ENCODE data around the gene GNAI3.

The GNAI3 gene

DNA sequence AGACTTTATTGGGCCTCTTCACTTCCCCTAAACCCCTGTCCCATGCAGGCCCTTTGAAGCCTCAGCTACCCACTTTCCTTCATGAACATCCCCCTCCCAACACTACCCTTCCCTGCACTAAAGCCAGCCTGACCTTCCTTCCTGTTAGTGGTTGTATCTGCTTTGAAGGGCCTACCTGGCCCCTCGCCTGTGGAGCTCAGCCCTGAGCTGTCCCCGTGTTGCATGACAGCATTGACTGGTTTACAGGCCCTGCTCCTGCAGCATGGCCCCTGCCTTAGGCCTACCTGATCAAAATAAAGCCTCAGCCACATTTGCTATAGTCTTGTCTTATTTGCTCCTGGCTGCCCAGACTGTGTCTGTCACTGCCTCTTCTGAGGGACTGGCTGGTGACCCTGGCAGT, 113.0 kb downstream of the GNAI3 start:
- DNase-seq (ENCODE audit: low spot score) = no peak

- DNase-seq (ENCODE audit: low spot score) = no peak
Measured at GRCh38 chr1:109664671-109665070, 116.3 kb downstream of the GNAI3 start.

DNA sequence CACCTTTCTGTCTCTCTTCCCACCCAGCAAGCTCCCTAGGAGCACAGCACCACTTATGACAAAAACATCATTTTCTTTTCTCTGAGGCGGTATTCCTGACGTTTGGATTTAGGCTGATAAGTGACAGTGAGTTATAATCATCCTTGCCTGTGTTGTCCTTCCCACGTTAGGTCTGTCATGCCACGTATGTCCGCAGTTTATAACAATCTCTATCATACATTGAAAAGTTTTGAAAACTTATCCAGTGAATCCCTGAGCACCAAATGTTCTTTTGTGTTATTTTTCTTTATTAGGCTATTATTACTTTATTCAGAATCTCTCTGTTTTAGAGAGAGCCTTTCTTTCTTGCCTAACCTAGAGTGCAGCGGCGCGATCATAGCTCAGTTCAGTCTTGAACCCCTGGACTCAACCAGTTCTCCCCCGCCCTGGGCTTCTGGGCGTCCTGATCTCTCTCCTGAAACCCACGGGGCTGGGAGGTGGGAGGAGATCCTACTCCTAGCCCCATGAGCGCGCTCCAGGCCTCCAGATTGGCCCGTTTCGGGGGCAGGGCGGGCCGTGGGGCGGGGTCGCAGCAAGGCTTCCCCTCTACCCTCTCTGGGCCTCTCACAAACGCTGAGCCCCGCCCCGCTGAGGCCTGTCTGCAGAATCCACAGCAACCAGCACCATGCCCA, 119.2 kb downstream of the GNAI3 start, which contains the start of gene GSTM2:
TSS of gene GSTM2 (plus strand) at position 606 of the 671 bp plus-strand sequence. CDS start at position 665, 59 bp downstream.
- peak; percentile 17 for DNase-seq (ENCODE audit: low spot score)
